A549 (cell line): ENCODE data around the gene ZNF223. TPM values are rescaled to one million over a fixed set of nuclear protein-coding genes. Genes with fewer than 3 reads are reported as not detected.

Experiments
- ATAC-seq, 2 experiments: fragments of 200-7000 bp in 1 of 2; fragments of >200 bp in 1 of 2; cut with Nextera tagmentation in 1 of 2; cut with Tn5 transposase in 1 of 2; 3 replicates each; pipeline versions ENCODE4 v1.8.0 to v1.9.1; 2018 to 2020; ENCODE audit warnings: mild to moderate bottlenecking in 1 of 2, moderate library complexity in 1 of 2
- CTCF ChIA-PET: fragments of 300-600 bp; sonication (Branson Sonifier 250); formaldehyde crosslinking; extraction: SDS; loops from one replicate; lab custom pipeline; 2021; ENCODE audit warnings: antibody characterized with exemption, inconsistent platforms; lab: Yijun Ruan, JAX
- POLR2A ChIA-PET: fragments of 350-600 bp; formaldehyde crosslinking; extraction: SDS; loops from one replicate; lab custom pipeline; 2021; ENCODE audit warnings: antibody characterized with exemption, inconsistent platforms; lab: Yijun Ruan, JAX
- DNase-seq, 2 experiments: peaks; one replicate each; pipeline versions ENCODE4 v3.0.0 to v3.0.0-alpha.2; 2011 to 2016; ENCODE audit warnings: low read depth in 1 of 2, low spot score in 1 of 2
- FAIRE-seq: peaks from 2 replicates; lab custom pipeline; 2011; peaks lifted over from hg19 to GRCh38; lab: Jason Lieb, UNC
- H3K27ac ChIP-seq, 2 experiments: fragments of >200 bp; sonication (Bioruptor Twin); formaldehyde crosslinking; 3 replicates each; pipeline ENCODE4 v1.5.1; 2016 to 2017
- H3K4me1 ChIP-seq: fragments of >200 bp; sonication (Bioruptor Twin); formaldehyde crosslinking; 3 replicates; pipeline ENCODE4 v1.6.1; 2016
- H3K4me2 ChIP-seq: fragments of >200 bp; sonication (Bioruptor Twin); formaldehyde crosslinking; 3 replicates; pipeline ENCODE4 v1.6.1; 2016
- H3K4me3 ChIP-seq: fragments of >200 bp; sonication (Bioruptor Twin); formaldehyde crosslinking; 3 replicates; pipeline ENCODE4 v1.5.1; 2016
- H3K9me3 ChIP-seq: fragments of >200 bp; sonication (Bioruptor Twin); formaldehyde crosslinking; 3 replicates; pipeline ENCODE4 v1.6.1; 2016
- CEBPB ChIP-seq, 2 experiments: fragments of >200 bp in 1 of 2; sonication (Bioruptor Twin) in 1 of 2; formaldehyde crosslinking in 1 of 2; IDR thresholded peaks; 2 replicates each; pipeline ENCODE4 v1.6.1; 2012 to 2016
- FOXS1 ChIP-seq: fragments of 250-450 bp; sonication (Bioruptor Pico); IDR thresholded peaks from 2 replicates; pipeline ENCODE4 v1.5.0; 2020; ENCODE audit warnings: mild to moderate bottlenecking, moderate library complexity
- GATA3 ChIP-seq: IDR thresholded peaks from 2 replicates; pipeline ENCODE4 v1.6.1; 2012; ENCODE audit warnings: borderline replicate concordance
- HDAC2 ChIP-seq: fragments of 200-600 bp; sonication (generic); IDR thresholded peaks from 2 replicates; pipeline ENCODE4 v1.6.1; 2016
- HEYL ChIP-seq: fragments of 250-450 bp; sonication (Bioruptor Pico); IDR thresholded peaks from 2 replicates; pipeline ENCODE4 v1.8.0; 2021; ENCODE audit warnings: mild to moderate bottlenecking, moderate library complexity
- HOXA7 ChIP-seq: fragments of 250-450 bp; sonication (Bioruptor Pico); IDR thresholded peaks from 2 replicates; pipeline ENCODE4 v1.5.0; 2020; ENCODE audit warnings: mild to moderate bottlenecking, moderate library complexity
- KDM1A ChIP-seq: fragments of 200-600 bp; sonication (generic); IDR thresholded peaks from 2 replicates; pipeline ENCODE4 v1.6.1; 2016; ENCODE audit warnings: low read depth, mild to moderate bottlenecking
- MAFK ChIP-seq: fragments of 450-650 bp; IDR thresholded peaks from 2 replicates; pipeline ENCODE4 v1.6.1; 2014; ENCODE audit not compliant: partially characterized antibody
- MAZ ChIP-seq: fragments of 150-350 bp; IDR thresholded peaks from 2 replicates; pipeline ENCODE4 v1.6.1; 2014; ENCODE audit warnings: antibody characterized with exemption, low read depth, low read length, borderline replicate concordance
- NFE2L2 ChIP-seq: fragments of 150-350 bp; conservative IDR thresholded peaks from 2 replicates; pipeline ENCODE4 v1.6.1; 2014; ENCODE audit warnings: low read length
- NPAS2 ChIP-seq: fragments of 250-450 bp; sonication (Bioruptor Pico); IDR thresholded peaks from 2 replicates; pipeline ENCODE4 v1.8.0; 2022; ENCODE audit warnings: mild to moderate bottlenecking, moderate library complexity, borderline replicate concordance
- POLR2A ChIP-seq: IDR thresholded peaks from 2 replicates; pipeline ENCODE4 v1.6.1; 2012; ENCODE audit warnings: mild to moderate bottlenecking, low read length
- RARB ChIP-seq: fragments of 250-450 bp; sonication (Bioruptor Pico); IDR thresholded peaks from 2 replicates; pipeline ENCODE4 v1.8.0; 2021; ENCODE audit warnings: mild to moderate bottlenecking, moderate library complexity
- SMC3 ChIP-seq: fragments of >200 bp; sonication (Bioruptor Twin); formaldehyde crosslinking; IDR thresholded peaks from 3 replicates; pipeline ENCODE4 v1.6.1; 2018; ENCODE audit warnings: inconsistent platforms
- SREBF2 ChIP-seq: fragments of 450-650 bp; IDR thresholded peaks from 2 replicates; pipeline ENCODE4 v1.6.1; 2014; ENCODE audit warnings: mild to moderate bottlenecking, moderate library complexity
- ZC3H11A ChIP-seq: fragments of 450-650 bp; IDR thresholded peaks from 2 replicates; pipeline ENCODE4 v1.6.1; 2014; ENCODE audit warnings: antibody characterized with exemption, mild to moderate bottlenecking
- ZSCAN20 ChIP-seq: fragments of 250-450 bp; sonication (Bioruptor Pico); IDR thresholded peaks from 2 replicates; pipeline ENCODE4 v1.8.0; 2022; ENCODE audit warnings: mild to moderate bottlenecking, moderate library complexity
- WGBS: methylation state at CpG from one replicate; pipeline ENCODE4 v1.1.6; 2017; ENCODE audit errors: missing lambda C conversion rate; 5-methylcytosine and 5-hydroxymethylcytosine counted together
- polyA plus RNA-seq, 4 experiments: library from polyadenylated mRNA; depleted of rRNA in 3 of 4; stranded (reverse); fragments of >200 nt; fragmentation: RNase III in 1 of 4; extraction: RNeasy Plus Mini Kit Qiagen cat#74134 plus additional on column Dnase treatment in 1 of 4; gene quantifications; 2 replicates in 3 of 4; 3 replicates in 1 of 4; pipeline ENCODE4 v1.2.3, GENCODE V29; 2011 to 2017
- TF ChIP-seq, protein P1 (sequence below): fragments of 250-450 bp; sonication (Bioruptor Pico); IDR thresholded peaks from 2 replicates; pipeline ENCODE4 v1.5.0; 2021; ENCODE audit warnings: mild to moderate bottlenecking, moderate library complexity, borderline replicate concordance
- TF ChIP-seq, protein P2 (sequence below): fragments of 250-450 bp; sonication (Bioruptor Pico); IDR thresholded peaks from 2 replicates; pipeline ENCODE4 v1.5.0; 2020; ENCODE audit warnings: low read depth, mild to moderate bottlenecking, moderate library complexity
- TF ChIP-seq, protein P3 (sequence below): fragments of >200 bp; sonication (Bioruptor Twin); formaldehyde crosslinking; IDR thresholded peaks from 3 replicates; pipeline ENCODE4 v1.5.1; 2016
- TF ChIP-seq, protein P4 (sequence below): IDR thresholded peaks from 2 replicates; pipeline ENCODE4 v1.6.1; 2012; ENCODE audit warnings: low read depth, borderline replicate concordance
- TF ChIP-seq, protein P5 (sequence below): fragments of >200 bp; sonication (Bioruptor Twin); formaldehyde crosslinking; IDR thresholded peaks from 2 replicates; pipeline ENCODE4 v1.6.1; 2016
- TF ChIP-seq, protein P6 (sequence below): fragments of 450-650 bp; IDR thresholded peaks from 2 replicates; pipeline ENCODE4 v1.6.1; 2014; ENCODE audit warnings: antibody characterized with exemption
- TF ChIP-seq, protein P7 (sequence below): IDR thresholded peaks from 2 replicates; pipeline ENCODE4 v1.6.1; 2012

ZNF223 gene
- polyA plus RNA-seq, 2 of the 4 experiments (the other 2 are of a cell fraction): 2.2 to 5.2 TPM

DNA sequence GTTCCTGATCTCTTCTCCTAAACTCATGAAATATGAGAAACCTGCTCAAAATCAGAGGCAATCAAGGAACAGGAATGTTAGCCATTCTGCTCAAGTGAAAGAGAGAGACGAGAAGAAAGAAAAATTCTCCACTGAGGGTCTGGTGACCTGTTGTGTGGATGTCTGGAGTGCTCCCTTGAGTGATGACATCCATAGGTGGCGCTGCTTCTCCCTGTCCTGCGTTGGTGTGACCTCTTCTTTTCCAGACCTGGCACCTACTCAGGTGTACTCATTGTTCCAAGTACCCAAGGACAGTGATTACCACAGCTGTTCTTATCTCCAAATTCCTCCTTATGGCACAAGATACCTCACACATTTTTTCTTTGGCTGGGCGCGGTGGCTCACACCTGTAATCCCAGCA lies 4.0 kb downstream of the ZNF223 start:
- CTCF ChIA-PET: interaction anchor here (0.6 kb wide), 1 partner anchor 444 kb away, joined by 3 read pairs; the partner anchor contains the start of gene ZNF180
- WGBS: 85% methylated on average over 5 of the region's 5 CpGs
- no peak for DNase-seq
- no peak for ATAC-seq
- Histone ChIP-seq H3K27ac (no peak overlapping the region), H3K4me3 (no peak overlapping the region), H3K9me3 (peaks cover 79% of the 10 kb centered on the region), H3K4me1 (no peaks in the 10 kb centered on the region), H3K4me2 (no peak overlapping the region)
- FAIRE-seq: no peak
- POLR2A ChIA-PET: no interaction called here
- no peak for TF ChIP-seq SMC3
- TF ChIP-seq, protein P1, sequence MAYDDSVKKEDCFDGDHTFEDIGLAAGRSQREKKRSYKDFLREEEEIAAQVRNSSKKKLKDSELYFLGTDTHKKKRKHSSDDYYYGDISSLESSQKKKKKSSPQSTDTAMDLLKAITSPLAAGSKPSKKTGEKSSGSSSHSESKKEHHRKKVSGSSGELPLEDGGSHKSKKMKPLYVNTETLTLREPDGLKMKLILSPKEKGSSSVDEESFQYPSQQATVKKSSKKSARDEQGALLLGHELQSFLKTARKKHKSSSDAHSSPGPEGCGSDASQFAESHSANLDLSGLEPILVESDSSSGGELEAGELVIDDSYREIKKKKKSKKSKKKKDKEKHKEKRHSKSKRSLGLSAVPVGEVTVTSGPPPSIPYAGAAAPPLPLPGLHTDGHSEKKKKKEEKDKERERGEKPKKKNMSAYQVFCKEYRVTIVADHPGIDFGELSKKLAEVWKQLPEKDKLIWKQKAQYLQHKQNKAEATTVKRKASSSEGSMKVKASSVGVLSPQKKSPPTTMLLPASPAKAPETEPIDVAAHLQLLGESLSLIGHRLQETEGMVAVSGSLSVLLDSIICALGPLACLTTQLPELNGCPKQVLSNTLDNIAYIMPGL (CRISPR knock-in tag): no peak
- TF ChIP-seq RARB (CRISPR knock-in tag): no peak
- TF ChIP-seq HOXA7 (CRISPR knock-in tag): no peak
- TF ChIP-seq NFE2L2: no peak
- TF ChIP-seq, protein P2, sequence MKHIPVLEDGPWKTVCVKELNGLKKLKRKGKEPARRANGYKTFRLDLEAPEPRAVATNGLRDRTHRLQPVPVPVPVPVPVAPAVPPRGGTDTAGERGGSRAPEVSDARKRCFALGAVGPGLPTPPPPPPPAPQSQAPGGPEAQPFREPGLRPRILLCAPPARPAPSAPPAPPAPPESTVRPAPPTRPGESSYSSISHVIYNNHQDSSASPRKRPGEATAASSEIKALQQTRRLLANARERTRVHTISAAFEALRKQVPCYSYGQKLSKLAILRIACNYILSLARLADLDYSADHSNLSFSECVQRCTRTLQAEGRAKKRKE (CRISPR knock-in tag): no peak
- TF ChIP-seq SREBF2: no peak
- no peak for TF ChIP-seq HEYL
- TF ChIP-seq MAZ: no peak
- TF ChIP-seq GATA3: no peak
- TF ChIP-seq, protein P3, sequence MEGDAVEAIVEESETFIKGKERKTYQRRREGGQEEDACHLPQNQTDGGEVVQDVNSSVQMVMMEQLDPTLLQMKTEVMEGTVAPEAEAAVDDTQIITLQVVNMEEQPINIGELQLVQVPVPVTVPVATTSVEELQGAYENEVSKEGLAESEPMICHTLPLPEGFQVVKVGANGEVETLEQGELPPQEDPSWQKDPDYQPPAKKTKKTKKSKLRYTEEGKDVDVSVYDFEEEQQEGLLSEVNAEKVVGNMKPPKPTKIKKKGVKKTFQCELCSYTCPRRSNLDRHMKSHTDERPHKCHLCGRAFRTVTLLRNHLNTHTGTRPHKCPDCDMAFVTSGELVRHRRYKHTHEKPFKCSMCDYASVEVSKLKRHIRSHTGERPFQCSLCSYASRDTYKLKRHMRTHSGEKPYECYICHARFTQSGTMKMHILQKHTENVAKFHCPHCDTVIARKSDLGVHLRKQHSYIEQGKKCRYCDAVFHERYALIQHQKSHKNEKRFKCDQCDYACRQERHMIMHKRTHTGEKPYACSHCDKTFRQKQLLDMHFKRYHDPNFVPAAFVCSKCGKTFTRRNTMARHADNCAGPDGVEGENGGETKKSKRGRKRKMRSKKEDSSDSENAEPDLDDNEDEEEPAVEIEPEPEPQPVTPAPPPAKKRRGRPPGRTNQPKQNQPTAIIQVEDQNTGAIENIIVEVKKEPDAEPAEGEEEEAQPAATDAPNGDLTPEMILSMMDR: no peak
- TF ChIP-seq ZC3H11A: no peak
- no peak for TF ChIP-seq FOXS1
- TF ChIP-seq KDM1A: no peak
- TF ChIP-seq POLR2A: no peak
- no peak for TF ChIP-seq ZSCAN20 (CRISPR knock-in tag)
- no peak for TF ChIP-seq CEBPB (IDR thresholded peaks at IDR 0.05)

DNA sequence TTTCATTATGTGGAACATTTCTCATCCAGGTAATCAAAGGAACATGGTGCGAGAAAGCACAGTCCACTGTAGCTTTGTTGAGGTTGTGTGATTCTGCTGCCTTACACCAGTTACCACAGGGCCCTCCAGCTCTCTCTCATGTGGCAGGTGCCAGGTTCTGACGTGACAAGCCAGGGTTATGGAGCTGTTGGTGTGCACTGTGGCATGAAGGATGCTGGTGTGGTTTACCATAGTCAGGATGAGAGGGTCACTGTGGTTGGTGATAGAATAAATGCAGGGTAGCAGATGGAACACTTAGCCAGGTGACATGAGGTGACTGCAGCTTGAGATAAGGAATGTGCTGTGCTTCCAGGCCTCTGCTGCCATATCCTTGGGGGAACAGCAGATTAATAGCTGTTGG lies 7.4 kb downstream of the ZNF223 start:
- DNase-seq (no peak), ATAC-seq (no peak; a peak in 1 of 6 replicates), FAIRE-seq (no peak)
- H3K4me1 ChIP-seq: no peaks in the 10 kb centered on the region
- TF ChIP-seq ZSCAN20 (CRISPR knock-in tag): no peak
- TF ChIP-seq HDAC2: no peak
- TF ChIP-seq, protein P4, sequence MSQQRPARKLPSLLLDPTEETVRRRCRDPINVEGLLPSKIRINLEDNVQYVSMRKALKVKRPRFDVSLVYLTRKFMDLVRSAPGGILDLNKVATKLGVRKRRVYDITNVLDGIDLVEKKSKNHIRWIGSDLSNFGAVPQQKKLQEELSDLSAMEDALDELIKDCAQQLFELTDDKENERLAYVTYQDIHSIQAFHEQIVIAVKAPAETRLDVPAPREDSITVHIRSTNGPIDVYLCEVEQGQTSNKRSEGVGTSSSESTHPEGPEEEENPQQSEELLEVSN: no peak
- TF ChIP-seq, protein P1 (CRISPR knock-in tag): no peak
- TF ChIP-seq, protein P5, sequence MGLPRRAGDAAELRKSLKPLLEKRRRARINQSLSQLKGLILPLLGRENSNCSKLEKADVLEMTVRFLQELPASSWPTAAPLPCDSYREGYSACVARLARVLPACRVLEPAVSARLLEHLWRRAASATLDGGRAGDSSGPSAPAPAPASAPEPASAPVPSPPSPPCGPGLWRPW: no peak
- TF ChIP-seq, protein P6, sequence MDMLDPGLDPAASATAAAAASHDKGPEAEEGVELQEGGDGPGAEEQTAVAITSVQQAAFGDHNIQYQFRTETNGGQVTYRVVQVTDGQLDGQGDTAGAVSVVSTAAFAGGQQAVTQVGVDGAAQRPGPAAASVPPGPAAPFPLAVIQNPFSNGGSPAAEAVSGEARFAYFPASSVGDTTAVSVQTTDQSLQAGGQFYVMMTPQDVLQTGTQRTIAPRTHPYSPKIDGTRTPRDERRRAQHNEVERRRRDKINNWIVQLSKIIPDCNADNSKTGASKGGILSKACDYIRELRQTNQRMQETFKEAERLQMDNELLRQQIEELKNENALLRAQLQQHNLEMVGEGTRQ: no peak
- TF ChIP-seq NPAS2: no peak
- no peak for TF ChIP-seq POLR2A
- TF ChIP-seq, protein P7, sequence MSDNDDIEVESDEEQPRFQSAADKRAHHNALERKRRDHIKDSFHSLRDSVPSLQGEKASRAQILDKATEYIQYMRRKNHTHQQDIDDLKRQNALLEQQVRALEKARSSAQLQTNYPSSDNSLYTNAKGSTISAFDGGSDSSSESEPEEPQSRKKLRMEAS: no peak
- no peak for TF ChIP-seq MAFK
- no peak for TF ChIP-seq SREBF2
- no peak for TF ChIP-seq FOXS1
- no peak overlapping the region for H3K4me3 ChIP-seq
- peaks cover 91% of the 10 kb centered on the region for H3K9me3 ChIP-seq
- ChIA-PET CTCF (no interaction called here), POLR2A (no interaction called here)
- no peak overlapping the region for H3K27ac ChIP-seq
- no peak overlapping the region for H3K4me2 ChIP-seq
- 65% methylated on average over 2 of the region's 2 CpGs for WGBS
